Neural progenitor cell (in vitro differentiated cells): ENCODE data around the gene RERE.

Experiments used
- EZH2 ChIP-seq: fragments of 200-600 bp; sonication (generic); IDR thresholded peaks from 2 replicates; pipeline ENCODE4 v1.6.1; 2017; ENCODE audit warnings: antibody characterized with exemption, mild to moderate bottlenecking, moderate library complexity
- TF ChIP-seq, protein P1 (sequence below): fragments of 200-600 bp; sonication (generic); IDR thresholded peaks from 2 replicates; pipeline ENCODE4 v1.5.1; 2017; ENCODE audit warnings: antibody characterized with exemption, mild to moderate bottlenecking

GRCh38 chr1:8359617-8360481 lies 457.6 kb downstream of the RERE start:
- no peak for TF ChIP-seq EZH2
- TF ChIP-seq, protein P1, sequence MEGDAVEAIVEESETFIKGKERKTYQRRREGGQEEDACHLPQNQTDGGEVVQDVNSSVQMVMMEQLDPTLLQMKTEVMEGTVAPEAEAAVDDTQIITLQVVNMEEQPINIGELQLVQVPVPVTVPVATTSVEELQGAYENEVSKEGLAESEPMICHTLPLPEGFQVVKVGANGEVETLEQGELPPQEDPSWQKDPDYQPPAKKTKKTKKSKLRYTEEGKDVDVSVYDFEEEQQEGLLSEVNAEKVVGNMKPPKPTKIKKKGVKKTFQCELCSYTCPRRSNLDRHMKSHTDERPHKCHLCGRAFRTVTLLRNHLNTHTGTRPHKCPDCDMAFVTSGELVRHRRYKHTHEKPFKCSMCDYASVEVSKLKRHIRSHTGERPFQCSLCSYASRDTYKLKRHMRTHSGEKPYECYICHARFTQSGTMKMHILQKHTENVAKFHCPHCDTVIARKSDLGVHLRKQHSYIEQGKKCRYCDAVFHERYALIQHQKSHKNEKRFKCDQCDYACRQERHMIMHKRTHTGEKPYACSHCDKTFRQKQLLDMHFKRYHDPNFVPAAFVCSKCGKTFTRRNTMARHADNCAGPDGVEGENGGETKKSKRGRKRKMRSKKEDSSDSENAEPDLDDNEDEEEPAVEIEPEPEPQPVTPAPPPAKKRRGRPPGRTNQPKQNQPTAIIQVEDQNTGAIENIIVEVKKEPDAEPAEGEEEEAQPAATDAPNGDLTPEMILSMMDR = no peak
